Tibial nerve (tissue), 4 donors: ENCODE data around the gene KIF20B.

Experiments used
- CTCF ChIP-seq, 5 experiments: fragments of 200-600 bp in 3 of 5; fragments of 450-650 bp in 2 of 5; sonication (generic) in 3 of 5; IDR thresholded peaks; one replicate each; pipeline ENCODE4 v1.5.1; 2016 to 2019; ENCODE audit warnings: antibody characterized with exemption in 5 of 5, mild to moderate bottlenecking in 3 of 5, moderate library complexity in 2 of 5
- EP300 ChIP-seq, 2 donors: sonication (generic); formaldehyde crosslinking; IDR thresholded peaks; one replicate each; pipeline ENCODE4 v1.6.1; 2017; ENCODE audit warnings: antibody characterized with exemption in 2 of 2, mild to moderate bottlenecking in 1 of 2
- POLR2A ChIP-seq, 2 donors: fragments of 450-650 bp; IDR thresholded peaks; one replicate each; pipeline ENCODE4 v1.6.1; 2017; ENCODE audit warnings: antibody characterized with exemption in 2 of 2, mild to moderate bottlenecking in 2 of 2, moderate library complexity in 2 of 2

- TF ChIP-seq CTCF (IDR thresholded peaks at IDR 0.05) (no peak), EP300 (IDR thresholded peaks at IDR 0.05) (no peak), POLR2A (IDR thresholded peaks at IDR 0.05) (no peak)
Observed at GRCh38 chr10:89668386-89669071, 32.9 kb upstream of the KIF20B start.
